Astrocyte (in vitro differentiated cells and primary cell): ENCODE results near the gene NOG.

Experiments
- CTCF ChIP-seq: IDR thresholded peaks from 2 replicates; pipeline ENCODE4 v1.5.1; 2011; ENCODE audit warnings: low read depth, mild to moderate bottlenecking, inconsistent platforms, low read length, moderate library complexity; ENCODE audit not compliant: insufficient read depth
- EZH2 ChIP-seq: IDR thresholded peaks from 2 replicates; pipeline ENCODE4 v1.6.1; 2012; ENCODE audit warnings: mild to moderate bottlenecking, low read length, inconsistent platforms; ENCODE audit not compliant: insufficient read depth

- TF ChIP-seq CTCF: no peak
- no peak for TF ChIP-seq EZH2
Measured at GRCh38 chr17:56608944-56609343, 15.4 kb downstream of the NOG start.
